Occipital lobe (tissue), 3 donors: Measurements from ENCODE around the gene GPC1. TPM values are rescaled to one million over a fixed set of nuclear protein-coding genes. Genes with fewer than 3 reads are reported as not detected.

ENCODE experiments used
- DNase-seq: peaks from one replicate; lab custom pipeline; 2025; lab: John Stamatoyannopoulos, UW
- small RNA-seq: library from RNA; depleted of rRNA; stranded (forward); fragments of <200 nt; gene quantifications from one replicate; pipeline ENCODE3, GENCODE V24; 2014
- total RNA-seq: library from RNA; depleted of rRNA; stranded (reverse); fragments of >200 nt; gene quantifications from one replicate; pipeline ENCODE4 v1.2.3, GENCODE V29; 2014

GPC1 gene
- total RNA-seq, 1 donor from 2014 or later: 37.3 TPM

DNA sequence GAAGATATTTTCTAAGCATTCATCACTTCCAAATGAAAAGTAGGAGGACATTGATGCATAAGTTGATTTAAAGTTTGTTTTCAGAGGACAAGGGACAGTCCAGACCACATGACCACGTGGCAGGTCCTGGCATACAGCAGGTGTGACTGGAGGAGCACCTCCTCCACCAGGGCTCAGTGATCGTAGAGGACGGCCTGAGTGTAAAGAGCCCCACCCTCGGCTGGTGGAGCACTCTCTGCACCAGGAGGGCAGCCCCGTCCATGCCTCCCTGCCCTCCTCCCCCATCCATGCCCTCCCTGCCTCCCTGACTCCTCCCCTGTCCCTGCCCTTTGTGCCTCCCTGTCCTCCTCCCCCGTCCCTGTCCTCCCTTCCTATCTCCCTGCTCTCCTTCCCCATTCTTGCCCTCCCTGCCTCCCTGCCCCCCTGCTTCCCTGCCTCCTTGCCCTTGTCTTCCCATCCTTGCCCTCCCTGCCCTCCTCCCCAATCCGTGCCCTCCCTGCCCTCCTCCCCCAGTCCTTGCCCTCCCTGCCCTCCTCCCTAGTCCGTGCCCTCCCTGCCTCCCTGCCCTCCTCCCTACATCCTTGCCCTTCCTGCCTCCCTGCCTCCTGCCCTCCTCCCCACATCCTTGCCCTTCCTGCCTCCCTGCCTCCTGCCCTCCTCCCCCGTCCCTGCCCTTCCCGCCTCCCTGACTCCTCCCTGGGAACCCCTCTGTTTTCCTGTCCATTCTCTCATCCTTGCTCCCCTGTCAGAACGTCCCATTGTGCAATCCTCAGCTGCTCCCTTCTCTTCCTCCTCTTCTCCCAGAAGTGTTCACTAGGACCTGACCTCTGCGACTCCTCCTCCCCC is 74.4 kb downstream of the GPC1 start:
- no peak for DNase-seq

DNA sequence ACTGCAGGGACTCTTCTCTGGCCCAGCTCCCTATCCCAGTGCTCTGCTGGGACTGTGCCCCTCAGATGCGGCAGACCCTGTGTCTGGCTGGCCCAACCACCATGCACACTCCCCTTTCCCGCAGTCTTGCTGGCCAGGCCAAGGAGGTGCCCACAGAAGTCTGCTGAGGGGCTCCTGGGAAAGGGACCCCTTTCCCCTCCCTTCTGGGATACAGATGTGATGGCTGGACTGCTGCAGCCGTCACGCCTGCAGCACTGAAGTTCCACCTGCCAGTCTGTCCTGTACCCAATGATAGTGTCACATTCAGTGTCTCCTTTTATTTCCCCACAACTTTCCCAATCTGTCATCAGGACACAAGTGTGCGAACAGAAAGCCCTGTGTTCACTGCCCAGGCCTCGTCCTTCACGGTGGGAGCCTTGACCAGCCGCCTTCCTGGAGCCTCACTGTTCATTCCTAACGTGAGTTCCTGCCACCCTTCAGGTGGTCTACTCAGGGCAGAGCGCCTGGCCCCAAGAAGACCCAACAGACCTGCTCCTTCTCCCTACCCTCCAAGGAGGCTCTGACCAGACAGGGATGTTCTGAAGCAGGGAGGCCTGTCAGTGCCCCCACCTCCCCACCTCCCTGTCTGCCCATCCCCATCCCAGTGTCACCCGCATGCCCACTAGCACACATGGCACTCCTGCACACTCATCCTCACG is 75.2 kb downstream of the GPC1 start:
- DNase-seq: no peak

DNA sequence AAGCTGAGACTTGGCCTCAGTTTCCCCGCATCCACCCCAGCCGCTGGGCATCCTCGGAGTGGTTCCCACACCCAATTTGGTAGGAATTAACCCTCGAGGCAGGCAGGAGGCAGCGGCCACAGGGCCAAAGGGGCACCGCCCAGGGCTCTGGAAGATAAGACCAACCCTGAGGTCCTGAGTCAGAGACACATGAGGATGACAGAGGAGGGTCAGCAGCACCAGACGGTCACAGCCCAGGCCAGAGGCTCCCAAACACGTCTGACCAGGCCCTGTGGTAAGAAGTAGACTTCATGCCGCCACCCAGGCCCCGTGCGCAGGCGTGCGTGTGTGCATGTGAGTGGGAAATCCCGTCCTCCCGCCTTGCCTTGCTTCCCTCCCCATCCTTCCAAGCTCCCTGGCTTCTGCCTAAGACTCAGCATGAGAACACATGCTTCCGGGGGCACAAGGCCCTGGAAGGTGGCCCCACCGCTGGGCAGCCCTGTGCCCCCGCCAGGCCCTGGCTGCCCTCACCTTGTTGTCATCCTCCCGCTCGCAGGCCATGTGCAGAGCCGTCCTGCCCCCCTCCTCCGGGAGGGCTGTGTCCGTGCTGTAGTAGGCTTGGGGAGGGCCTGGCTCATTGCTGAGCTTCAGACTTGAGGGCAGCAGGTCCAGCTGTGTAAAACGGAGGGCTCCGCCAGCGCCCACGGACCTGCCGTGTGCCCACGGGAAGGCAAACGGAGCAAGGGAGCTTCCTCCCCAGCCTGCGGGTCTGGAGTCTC is 76.1 kb downstream of the GPC1 start:
- no peak for DNase-seq

DNA sequence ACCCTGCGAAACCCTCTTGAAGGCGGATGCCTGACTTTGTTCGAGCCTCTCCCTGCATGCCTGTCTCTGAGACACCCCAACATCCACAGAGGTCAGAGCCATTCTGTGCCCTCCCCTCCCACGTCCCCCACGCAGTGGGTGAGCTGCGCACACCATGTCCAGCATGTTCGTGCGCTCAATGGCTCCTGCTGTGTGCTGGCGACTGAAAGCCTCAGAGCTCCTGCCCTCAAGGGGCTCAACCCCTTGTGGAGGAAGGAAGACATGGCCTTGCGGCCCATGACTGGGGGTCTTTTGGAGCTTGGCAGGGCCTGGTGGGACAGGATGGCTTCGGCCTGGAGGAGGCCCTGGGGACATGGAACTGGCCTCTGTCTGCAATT is 76.6 kb downstream of the GPC1 start:
- no peak for DNase-seq

DNA sequence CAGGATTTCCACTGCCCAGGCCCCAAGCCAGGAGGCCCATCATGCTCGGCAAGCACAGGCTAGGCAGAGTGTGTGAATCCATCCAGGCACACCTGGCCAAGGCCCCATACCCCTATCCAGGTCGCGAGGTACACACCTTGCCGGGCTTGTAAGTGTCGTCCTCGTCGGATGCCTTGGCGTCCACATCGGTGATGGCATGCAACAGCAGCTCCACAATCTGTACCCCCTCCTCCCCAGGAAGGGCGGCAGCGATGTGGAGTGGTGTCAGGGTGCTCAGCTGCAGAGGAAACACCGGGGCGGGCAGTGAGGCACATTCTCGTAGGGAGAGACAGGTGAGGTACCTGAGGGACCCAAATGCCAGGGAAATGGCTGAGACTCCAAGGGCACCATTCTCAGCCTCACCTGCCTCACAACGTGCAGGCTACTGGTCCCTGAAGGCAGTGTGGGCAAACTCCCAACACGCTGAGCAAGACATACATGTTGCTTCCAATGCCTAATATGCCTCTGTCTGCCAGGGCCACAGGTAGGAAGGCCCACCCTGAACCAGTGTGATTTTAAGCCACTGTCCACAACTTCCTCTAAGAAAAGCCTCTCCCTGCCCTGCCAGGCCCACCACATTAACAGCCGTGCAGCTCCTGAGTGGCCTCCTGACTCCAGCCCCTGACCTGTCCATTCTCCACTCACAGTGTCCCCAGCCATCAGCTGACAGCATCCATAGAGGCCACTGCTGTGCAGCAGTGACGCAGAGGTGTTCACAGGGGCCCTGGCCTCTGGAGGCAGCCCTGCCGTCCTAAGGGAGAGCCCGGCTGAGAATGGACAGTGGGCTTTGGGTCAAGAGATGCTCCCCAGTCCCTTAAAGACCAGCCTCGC is 77.4 kb downstream of the GPC1 start:
- DNase-seq: no peak

DNA sequence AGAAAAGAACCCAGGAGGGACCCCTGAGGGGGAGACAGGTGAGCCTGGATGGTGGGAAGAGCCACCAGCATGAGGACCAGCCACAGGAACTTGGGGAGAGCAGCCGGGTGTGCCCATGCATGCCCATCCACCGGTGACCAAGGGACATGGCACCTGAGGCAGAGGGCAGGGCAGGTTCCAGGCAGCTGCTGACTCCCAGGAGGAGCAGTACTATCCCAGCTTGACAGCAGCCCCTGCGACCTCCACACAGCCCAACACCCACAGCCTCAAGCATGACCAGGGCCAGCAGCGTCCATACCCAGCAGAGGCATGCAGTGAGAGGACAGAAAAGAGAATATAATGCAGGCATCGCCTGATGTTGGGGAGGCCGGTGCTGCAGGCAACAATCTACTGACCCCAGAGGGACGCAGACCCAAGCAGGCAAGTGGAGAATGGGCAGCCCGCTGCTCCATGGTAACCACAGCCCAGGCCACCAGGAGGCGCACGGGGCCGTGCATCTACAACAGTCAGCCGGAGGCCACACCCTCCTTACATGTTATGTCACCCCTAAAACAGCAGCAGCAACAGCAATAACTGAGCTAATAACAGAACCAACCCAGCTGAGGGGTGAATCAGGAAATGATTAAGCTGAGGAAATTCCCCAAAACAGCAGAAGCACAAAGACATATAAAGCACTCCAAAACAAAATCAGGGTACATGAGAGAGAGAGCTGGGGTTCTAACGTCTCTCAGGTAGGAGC is 78.3 kb downstream of the GPC1 start:
- DNase-seq: peak; percentile 20

DNA sequence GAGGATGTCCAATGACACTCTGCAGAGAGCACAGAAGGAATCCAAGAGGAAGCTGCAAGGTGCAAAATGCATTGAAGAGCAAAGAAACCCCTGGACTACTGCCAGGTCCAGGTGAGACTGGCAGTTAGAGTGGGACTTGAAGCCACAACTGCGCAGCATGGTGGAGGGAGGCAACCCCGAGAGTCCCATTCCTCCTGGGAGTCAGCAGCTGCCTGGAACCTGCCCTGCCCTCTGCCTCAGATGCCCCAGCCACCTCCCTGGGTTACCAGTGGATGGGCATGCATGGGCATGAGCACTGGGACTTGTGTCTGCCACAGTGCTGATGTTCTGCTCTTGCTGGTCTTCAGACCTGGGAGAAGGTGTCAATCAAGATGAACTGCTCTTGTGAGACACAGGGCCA is 79.2 kb downstream of the GPC1 start:
- DNase-seq: no peak

DNA sequence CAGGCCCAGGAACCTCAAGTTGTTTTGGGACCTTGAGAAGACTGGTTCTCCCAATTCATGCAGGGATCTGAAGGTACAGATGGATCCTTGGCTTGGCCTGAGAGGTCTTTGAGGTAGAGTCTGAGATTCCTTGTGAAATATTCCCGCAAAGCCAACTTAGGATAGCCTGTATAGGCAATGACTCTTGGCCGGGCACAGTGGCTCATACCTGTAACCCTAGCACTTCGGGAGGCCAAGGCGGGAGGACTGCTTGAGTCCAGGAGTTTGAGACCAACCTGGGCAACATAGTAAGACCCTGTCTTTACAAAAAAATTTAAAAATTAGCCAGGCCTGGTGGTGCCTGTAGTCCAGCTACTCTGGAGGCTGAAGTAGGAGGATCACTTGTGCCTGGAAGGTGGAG is 81.9 kb downstream of the GPC1 start:
- DNase-seq: no peak

Small RNA genes lying within 50 kb of the gene (small RNA-seq; reads per million reads assigned to genes)
- 302 reads per million, percentile 97 among the genes with 10 or more reads in this experiment for gene MIR149

Other genes starting within 250 kb of the GPC1 start
- gene ANKMY1, start 122.3 kb downstream of the GPC1 start, total RNA-seq: 5.6 TPM
- gene DUSP28, start 124.7 kb downstream of the GPC1 start, total RNA-seq: 8.9 TPM
- gene RNPEPL1, start 132.8 kb downstream of the GPC1 start, total RNA-seq: 4.4 TPM
- gene CAPN10, start 151.1 kb downstream of the GPC1 start, total RNA-seq: 27.1 TPM
- 0.31 TPM for gene GPR35, start 189.8 kb downstream of the GPC1 start, total RNA-seq
- not detected for gene AQP12B, start 247.2 kb downstream of the GPC1 start, total RNA-seq